ENCODE measurements around the gene ROBO1.

The ROBO1 gene

DNA sequence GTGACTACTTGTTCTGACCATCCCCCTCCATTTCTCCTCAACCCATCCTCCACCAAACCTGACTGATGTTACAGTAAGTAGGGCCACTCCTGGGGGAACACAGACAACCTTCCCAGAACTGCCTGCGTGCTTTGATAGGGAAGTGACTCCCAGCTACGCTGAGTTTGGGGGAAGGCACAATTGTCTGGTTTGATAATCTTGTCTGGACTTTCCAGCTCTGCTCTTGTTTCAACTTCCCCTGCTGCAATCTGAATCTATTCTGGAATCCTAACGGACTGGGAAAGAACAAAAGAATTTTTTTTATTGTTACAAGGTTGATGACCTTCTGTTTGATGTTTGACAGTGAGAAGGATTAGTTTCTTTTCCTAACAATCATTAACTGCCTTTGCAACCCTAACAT lies 895.6 kb downstream of the ROBO1 start:
- H3K4me3 ChIP-seq (ENCODE audit: low read depth, low read length), result no peak overlapping the region
- TF ChIP-seq, protein P1, sequence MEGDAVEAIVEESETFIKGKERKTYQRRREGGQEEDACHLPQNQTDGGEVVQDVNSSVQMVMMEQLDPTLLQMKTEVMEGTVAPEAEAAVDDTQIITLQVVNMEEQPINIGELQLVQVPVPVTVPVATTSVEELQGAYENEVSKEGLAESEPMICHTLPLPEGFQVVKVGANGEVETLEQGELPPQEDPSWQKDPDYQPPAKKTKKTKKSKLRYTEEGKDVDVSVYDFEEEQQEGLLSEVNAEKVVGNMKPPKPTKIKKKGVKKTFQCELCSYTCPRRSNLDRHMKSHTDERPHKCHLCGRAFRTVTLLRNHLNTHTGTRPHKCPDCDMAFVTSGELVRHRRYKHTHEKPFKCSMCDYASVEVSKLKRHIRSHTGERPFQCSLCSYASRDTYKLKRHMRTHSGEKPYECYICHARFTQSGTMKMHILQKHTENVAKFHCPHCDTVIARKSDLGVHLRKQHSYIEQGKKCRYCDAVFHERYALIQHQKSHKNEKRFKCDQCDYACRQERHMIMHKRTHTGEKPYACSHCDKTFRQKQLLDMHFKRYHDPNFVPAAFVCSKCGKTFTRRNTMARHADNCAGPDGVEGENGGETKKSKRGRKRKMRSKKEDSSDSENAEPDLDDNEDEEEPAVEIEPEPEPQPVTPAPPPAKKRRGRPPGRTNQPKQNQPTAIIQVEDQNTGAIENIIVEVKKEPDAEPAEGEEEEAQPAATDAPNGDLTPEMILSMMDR (IDR thresholded peaks at IDR 0.05; ENCODE audit: low read depth, low read length), result no peak

- H3K4me3 ChIP-seq (ENCODE audit: low read depth, low read length), result no peak overlapping the region
- TF ChIP-seq, protein P1 (IDR thresholded peaks at IDR 0.05; ENCODE audit: low read depth, low read length), result no peak
These were observed 896.8 kb downstream of the ROBO1 start for GRCh38 chr3:78871048-78871447.

GRCh38 chr3:78870484-78870883 lies 897.3 kb downstream of the ROBO1 start:
- TF ChIP-seq, protein P1 (IDR thresholded peaks at IDR 0.05; ENCODE audit: low read depth, low read length), result no peak
- H3K4me3 ChIP-seq (ENCODE audit: low read depth, low read length), result no peak overlapping the region

DNA sequence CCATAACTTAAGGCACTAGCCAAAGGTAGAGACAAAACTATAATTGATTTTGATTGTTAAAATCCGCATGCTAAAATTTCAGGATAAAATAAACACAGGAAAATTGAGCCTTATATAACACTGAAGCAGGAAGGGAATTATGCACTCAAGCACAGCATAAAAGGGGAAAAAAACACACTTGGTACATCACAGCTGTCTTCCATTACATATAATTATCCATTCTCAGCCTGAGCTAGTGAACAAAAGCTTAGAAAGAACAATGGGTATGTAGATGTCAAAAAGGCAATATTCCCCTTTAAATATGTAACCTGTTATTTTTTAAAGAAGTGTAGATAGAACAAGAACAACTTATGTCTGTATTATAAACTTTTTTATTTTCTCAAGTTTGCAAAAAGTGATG lies 899.2 kb downstream of the ROBO1 start:
- H3K4me3 ChIP-seq (ENCODE audit: low read depth, low read length), result no peak overlapping the region
- TF ChIP-seq, protein P1 (IDR thresholded peaks at IDR 0.05; ENCODE audit: low read depth, low read length), result no peak

- no peak overlapping the region for H3K4me3 ChIP-seq (ENCODE audit: low read depth, low read length)
- TF ChIP-seq, protein P1 (IDR thresholded peaks at IDR 0.05; ENCODE audit: low read depth, low read length), result no peak
These were observed 900.1 kb downstream of the ROBO1 start for GRCh38 chr3:78867409-78868372.

GRCh38 chr3:78863306-78864203 lies 904.2 kb downstream of the ROBO1 start:
- TF ChIP-seq, protein P1 (IDR thresholded peaks at IDR 0.05; ENCODE audit: low read depth, low read length), result no peak
- no peak overlapping the region for H3K4me3 ChIP-seq (ENCODE audit: low read depth, low read length)
